SK-N-MC (cell line): Measurements from ENCODE around the gene PMM1.

Experiments used
- FOXP2 ChIP-seq: optimal IDR thresholded peaks from 2 replicates; pipeline ENCODE3; 2011; ENCODE audit warnings: mild to moderate bottlenecking, moderate library complexity; ENCODE audit not compliant: insufficient read depth; ENCODE audit errors: extremely low read length, control extremely low read depth
- POLR2AphosphoS5 ChIP-seq: IDR thresholded peaks from 2 replicates; pipeline ENCODE4 v1.6.1; 2012; ENCODE audit warnings: mild to moderate bottlenecking, low read depth, low read length, borderline replicate concordance

DNA sequence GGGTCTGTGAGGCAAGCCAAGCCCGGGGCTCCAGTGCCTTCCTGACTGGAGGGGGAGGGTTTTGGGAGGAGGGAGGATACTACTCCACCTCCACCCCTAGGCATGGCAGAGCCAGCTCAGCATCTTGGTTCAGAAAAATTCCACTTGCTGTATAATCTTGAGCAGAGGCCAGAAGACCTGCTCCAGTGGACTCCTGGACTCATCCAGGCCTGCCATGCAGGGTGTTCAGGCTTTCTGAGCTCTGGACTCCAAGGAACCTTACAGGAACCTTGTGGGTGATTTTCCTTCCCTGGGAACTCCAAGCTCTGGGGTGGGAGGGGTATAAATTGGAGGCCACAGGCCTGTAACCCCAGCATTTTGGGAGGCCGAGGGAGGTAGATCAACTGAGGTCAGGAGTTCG lies 19.4 kb downstream of the PMM1 start:
- TF ChIP-seq POLR2AphosphoS5 (no peak), FOXP2 (no peak)
